HG03039 (cell line): ENCODE measurements around the gene COA8.

Source experiments
- ATAC-seq: cut with Tn5 transposase; IDR thresholded peaks from one replicate; pipeline ENCODE4 v1.9.1; 2021; ENCODE audit warnings: mild to moderate bottlenecking, moderate library complexity; ENCODE audit not compliant: unreplicated experiment

Gene COA8

DNA sequence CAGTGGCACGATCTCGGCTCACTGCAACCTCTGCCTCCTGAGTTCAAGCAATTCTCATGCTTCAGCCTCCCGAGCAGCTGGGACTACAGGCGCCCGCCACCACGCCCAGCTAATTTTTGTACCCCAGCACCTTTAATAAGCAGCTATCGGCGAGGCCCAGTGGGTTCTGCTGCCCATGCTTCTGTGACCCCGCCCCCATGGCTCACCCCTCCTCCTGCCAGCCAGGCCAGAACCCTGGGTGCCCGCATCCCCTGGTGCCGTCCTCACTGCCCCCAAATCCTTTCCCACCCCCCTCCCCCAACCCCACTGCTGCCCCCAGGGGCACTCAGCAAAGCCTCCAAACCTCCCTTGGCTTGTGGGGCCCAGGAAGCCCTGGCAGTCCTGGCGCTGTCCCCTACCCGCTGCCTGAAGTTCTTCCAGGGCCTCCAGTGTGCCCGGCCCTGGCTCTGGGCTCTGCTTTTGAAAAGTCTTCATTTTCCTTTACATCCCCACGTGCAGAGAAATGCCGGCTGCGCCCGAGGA is 14.8 kb upstream of the COA8 start:
- ATAC-seq: no peak

GRCh38 chr14:103548463-103549351 is 14.1 kb upstream of the COA8 start:
- ATAC-seq: no peak

DNA sequence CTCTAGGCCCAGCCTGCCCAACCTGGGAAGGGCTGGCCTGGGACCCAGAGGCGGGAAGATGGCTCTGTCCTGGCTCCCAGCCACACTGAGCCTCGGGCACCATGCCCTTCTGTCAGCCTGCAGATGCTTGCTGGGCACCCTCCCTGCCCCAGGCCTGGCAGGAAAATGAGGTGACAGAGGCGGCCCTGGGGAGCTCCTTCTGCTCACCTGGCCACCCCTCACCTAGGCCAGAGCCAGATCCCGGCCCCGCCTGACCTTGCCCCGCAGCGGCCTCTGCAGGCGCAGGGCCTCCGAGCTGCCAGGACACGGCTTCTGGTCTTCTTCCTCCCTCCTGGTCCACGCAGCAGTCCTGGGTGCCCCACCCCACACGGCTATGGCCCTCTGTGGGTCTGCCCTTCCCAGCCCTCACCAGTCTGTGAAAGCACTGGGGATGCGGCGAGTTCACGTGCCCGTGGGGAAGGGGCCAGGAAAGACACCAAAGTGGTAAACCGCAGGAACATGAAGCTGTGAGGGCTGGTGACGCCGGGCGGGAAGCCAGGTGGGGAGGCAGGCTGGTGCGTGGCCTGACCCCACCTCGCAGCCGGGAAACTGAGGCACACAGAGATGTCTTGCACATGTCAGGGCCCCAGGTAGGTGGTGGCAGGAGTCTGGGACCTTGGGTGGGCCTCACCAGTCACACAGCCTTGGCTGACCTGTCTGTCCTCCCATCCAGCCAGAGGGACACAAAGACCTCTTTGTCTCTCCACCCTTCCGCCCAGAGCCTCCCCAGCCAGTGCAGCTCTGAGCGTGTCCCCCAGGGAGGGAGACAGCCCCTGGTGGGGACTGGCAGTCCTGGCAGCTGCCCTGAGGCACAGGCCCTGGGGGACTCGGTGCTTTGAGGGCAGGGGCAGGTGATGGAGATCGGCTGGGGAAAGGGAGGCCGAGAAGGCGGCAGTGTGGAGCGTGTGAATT is 13.1 kb upstream of the COA8 start:
- ATAC-seq: no peak

GRCh38 chr14:103550451-103551337 is 12.1 kb upstream of the COA8 start:
- no peak for ATAC-seq

DNA sequence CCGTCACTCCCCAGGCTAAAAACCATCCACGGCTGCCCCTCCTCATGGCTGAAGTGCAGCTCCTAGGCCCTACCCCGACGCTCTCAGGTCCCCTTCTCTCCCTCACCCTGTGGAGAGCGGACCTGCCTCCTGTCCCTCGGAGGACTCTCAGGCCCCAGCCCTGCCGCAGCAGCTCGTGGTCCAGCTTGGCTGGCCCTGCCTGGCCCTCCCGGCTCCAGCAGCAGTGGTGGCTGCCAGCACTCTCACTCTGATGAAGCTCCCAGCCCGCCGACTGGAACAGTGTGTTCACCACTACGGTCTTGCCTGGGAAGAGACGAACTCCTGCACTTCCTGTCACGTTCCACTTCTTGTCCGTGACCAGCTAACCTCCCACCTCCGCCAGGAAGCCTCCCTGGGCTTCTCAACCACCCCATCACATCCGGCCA is 11.4 kb upstream of the COA8 start:
- ATAC-seq: no peak

GRCh38 chr14:103552011-103552845 is 10.5 kb upstream of the COA8 start:
- ATAC-seq: no peak

GRCh38 chr14:103552846-103553210 is 9.9 kb upstream of the COA8 start:
- ATAC-seq: no peak

DNA sequence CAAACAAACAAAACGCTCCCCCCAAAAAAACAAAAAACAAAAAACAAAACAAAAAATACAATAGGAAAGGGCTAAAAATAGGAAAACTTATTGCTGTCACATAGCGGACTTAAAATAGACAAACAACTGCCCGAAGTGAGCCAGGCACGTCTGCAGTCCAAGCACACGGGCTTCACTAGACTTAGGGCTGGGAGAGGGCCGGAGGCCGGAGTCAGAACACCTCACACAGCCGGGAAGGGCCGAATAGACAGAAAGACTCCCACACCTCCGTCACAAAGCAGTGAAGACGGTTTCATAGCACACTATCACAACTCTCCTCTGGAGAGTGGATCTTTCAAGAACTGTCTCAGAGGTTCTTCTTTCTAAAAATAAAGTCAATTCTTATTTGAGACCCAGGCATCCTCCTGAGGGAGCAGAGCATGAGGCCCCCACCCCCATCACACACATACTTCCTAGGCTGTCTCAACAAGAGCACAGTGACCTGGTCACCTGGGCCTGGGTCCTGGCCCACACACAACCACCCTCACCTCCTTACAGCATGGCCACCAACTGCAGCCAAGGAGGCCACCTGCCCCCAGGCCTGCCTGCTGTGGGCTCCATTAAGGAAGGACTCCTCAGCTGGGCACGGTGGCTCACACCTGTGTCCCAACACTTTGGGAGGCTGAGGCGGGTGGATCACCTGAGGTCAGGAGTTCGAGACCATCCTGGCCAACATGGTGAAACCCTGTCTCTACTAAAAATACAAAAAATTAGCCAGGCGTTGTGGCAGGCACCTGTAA is 7.0 kb upstream of the COA8 start:
- ATAC-seq: no peak

GRCh38 chr14:103556946-103557758 is 5.6 kb upstream of the COA8 start:
- no peak for ATAC-seq

DNA sequence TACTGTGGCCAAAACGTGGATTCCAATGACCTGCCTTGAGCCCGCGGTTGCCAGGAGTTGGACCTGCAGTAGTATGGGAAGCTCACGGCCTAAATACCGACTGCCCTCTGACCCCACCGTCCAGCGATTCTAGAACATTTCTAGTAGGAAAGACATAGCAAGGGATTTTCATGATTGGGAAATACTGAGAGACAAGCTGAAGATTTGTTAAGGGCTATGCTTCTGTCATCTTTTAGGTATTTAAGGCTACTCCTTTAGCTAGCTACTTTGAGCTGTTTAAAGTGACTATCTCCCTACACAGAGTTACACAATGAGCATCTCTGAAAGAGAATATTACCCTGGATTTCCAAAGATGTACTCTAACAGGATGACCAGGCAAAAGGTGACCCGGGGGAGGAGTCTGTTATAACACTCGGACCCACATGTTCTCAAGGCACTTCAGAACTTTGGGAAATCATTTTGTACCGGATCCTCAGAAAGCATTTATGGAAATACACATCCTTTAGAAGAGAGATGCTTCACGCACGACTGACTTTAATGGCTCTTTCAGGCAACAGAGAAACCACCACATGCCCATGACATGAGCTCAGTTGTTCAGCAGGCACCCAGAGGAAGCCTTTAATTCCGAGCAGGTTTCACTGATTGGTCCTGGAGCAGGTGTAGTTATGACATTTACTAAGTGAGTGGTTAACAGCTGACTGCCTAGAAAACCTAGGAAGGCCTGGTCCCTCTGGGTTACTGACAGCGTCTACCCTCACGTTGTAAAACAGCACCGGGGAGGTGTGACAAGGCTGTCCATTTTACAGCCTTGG is 4.5 kb upstream of the COA8 start:
- no peak for ATAC-seq

GRCh38 chr14:103559766-103560165 is 3.0 kb upstream of the COA8 start:
- ATAC-seq: no peak

DNA sequence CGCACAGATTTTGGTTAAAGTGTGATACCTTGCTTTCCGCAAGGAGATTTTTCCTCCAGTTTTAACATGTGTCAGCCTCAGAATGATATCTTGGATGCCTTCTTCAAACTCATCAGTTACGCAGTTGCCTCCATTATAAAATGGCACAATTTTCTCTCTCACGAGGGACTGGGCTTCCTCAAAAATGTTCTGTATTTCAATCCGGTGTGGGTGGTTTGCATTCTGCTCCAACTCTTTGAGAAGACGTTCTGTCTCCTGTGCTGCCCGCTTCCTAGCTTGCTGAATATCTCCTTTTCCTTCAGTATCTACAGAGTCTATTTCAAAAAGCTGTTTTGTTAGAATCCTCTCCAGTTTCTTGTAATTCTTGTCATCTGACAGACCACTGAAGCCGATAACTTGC is 2.1 kb upstream of the COA8 start:
- no peak for ATAC-seq

DNA sequence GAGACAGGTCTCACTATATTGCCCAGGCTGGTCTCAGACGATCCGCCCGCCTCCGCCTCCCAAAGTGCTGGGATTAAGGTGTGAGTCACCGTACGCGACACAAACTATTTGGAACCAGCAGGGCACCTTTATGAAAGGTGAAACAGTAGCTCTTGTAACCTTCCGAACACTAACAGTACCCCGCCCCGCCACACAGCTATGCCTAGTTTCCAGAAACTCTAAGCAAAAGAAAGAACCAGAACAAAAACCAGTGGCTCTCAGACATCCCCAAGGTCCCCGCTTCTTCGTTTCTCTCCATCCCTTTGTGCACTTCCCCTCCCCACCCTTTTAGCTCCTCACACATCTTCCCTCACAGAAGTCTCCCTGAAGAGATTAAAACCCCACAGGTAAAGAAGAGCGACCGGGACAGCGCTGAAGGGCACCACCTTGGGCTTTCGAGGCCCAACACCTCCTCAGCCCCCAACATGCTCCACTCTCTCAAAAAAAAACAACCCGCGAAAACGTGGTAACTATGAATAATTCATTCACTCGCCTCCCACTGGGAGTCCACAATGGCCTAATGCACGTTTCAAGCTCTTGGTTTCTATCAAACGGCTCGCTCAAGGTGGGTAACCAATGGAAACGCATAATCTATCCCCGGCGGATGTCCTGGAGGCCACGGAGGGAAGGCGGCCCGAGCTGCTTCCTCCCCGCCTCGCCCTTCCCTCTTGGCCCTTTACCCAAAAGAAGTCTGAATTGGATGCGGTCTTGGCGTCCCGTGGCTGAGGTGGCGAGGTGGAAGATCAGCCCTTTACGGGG is 1.2 kb upstream of the COA8 start:
- peak; percentile 14 for ATAC-seq

GRCh38 chr14:103562179-103562428 is 656 bp upstream of the COA8 start:
- no peak for ATAC-seq

- ATAC-seq: no peak
These were observed 463 bp downstream of the COA8 start for GRCh38 chr14:103563226-103563620.

DNA sequence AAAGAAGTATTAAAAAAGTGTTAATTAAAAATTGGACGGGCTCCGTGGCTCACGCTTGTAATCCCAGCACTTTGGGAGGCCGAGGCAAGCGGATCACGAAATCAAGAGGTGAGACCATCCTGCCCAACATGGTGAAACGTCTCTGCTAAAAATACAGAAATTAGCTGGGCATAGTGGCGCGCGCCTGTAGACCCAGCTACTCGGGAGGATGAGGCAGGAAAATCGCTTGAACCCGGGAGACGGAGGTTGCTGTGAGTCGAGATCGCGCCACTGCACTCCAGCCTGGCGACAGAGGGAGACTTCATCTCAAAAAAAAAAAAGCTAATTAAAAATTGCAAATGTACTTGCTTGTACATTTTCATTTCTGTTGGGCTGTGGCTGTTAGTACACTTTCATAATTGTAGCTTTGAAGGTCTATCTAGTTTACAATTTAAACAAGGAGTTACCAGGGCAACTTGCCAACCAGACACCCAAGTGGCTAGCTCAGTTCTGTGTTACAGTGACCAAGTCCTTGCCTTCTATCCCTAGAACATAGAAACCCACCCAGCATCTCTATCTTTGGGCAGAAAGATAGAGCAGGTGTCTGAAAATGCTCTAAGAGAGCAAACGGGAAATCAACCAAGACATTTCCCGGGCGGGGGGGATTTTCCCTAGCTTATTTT is 1.2 kb downstream of the COA8 start:
- ATAC-seq: no peak
